GM19351 (cell line): Measurements from ENCODE around the gene TADA3.

Source experiments
- ATAC-seq: cut with Tn5 transposase; IDR thresholded peaks from one replicate; pipeline ENCODE4 v1.9.1; 2021; ENCODE audit warnings: mild to moderate bottlenecking, moderate library complexity; ENCODE audit not compliant: unreplicated experiment

The TADA3 gene

GRCh38 chr3:9762871-9763270 lies 29.4 kb downstream of the TADA3 start:
- no peak for ATAC-seq

GRCh38 chr3:9761919-9762318 lies 30.4 kb downstream of the TADA3 start:
- no peak for ATAC-seq

- no peak for ATAC-seq
Measured at GRCh38 chr3:9760779-9761505, 31.3 kb downstream of the TADA3 start.

GRCh38 chr3:9757427-9757826 lies 34.8 kb downstream of the TADA3 start:
- no peak for ATAC-seq

- ATAC-seq: no peak
Measured at GRCh38 chr3:9754678-9755077, 37.6 kb downstream of the TADA3 start.

- no peak for ATAC-seq
Measured at GRCh38 chr3:9750556-9751411, 41.5 kb downstream of the TADA3 start.

- peak; percentile 92 for ATAC-seq
Measured at GRCh38 chr3:9749645-9750555, 42.4 kb downstream of the TADA3 start, which contains the start of gene OGG1. Gene OGG1, plus strand, starts transcription at chr3:9749952. Its CDS starts 335 bp downstream, at chr3:9750287.

GRCh38 chr3:9749296-9749644 lies 43.0 kb downstream of the TADA3 start:
- ATAC-seq: no peak

- no peak for ATAC-seq
Measured at GRCh38 chr3:9748031-9748430, 44.2 kb downstream of the TADA3 start.

- ATAC-seq: no peak
Measured at GRCh38 chr3:9747267-9747666, 45.0 kb downstream of the TADA3 start.

- no peak for ATAC-seq
Measured at GRCh38 chr3:9746330-9746729, 45.9 kb downstream of the TADA3 start.

- ATAC-seq: no peak
Measured at GRCh38 chr3:9745521-9745920, 46.8 kb downstream of the TADA3 start.

GRCh38 chr3:9744162-9744561 lies 48.1 kb downstream of the TADA3 start:
- no peak for ATAC-seq

- ATAC-seq: no peak
Measured at GRCh38 chr3:9743548-9743947, 48.7 kb downstream of the TADA3 start.

- no peak for ATAC-seq
Measured at GRCh38 chr3:9742560-9742959, 49.7 kb downstream of the TADA3 start.

- ATAC-seq: no peak
Measured at GRCh38 chr3:9739181-9739580, 53.1 kb downstream of the TADA3 start.

GRCh38 chr3:9736831-9737230 lies 55.4 kb downstream of the TADA3 start:
- ATAC-seq: no peak

- no peak for ATAC-seq
Measured at GRCh38 chr3:9732740-9733115, 59.5 kb downstream of the TADA3 start.

- ATAC-seq: no peak
Measured at GRCh38 chr3:9732080-9732739, 60.1 kb downstream of the TADA3 start.

GRCh38 chr3:9731206-9732079 lies 60.8 kb downstream of the TADA3 start, which contains the start of gene BRPF1:
Gene BRPF1, plus strand, starts transcription at chr3:9731735. Its CDS starts 2,406 bp downstream, at chr3:9734141.
- peak; percentile 88 for ATAC-seq
